Smooth muscle cell (in vitro differentiated cells): ENCODE measurements around the gene MARK4. TPM values are rescaled to one million over a fixed set of nuclear protein-coding genes. Genes with fewer than 3 reads are reported as not detected.

Experiments
- DNase-seq: peaks from one replicate; lab custom pipeline; 2025; ENCODE audit not compliant: unreplicated experiment; lab: John Stamatoyannopoulos, UW
- H2AFZ ChIP-seq: fragments of 200-600 bp; sonication (generic); 2 replicates; pipeline ENCODE4 v1.6.0; 2016; ENCODE audit warnings: antibody characterized with exemption, low read depth, mild to moderate bottlenecking
- H3F3A ChIP-seq: fragments of 200-600 bp; sonication (generic); 2 replicates; pipeline ENCODE4 v1.6.0; 2017; ENCODE audit warnings: antibody characterized with exemption, low read depth
- H3K27ac ChIP-seq: fragments of 200-600 bp; sonication (generic); 2 replicates; pipeline ENCODE4 v1.5.1; 2016; ENCODE audit warnings: low read depth, mild to moderate bottlenecking
- H3K27me3 ChIP-seq: fragments of 200-600 bp; sonication (generic); 2 replicates; pipeline ENCODE4 v1.6.1; 2016; ENCODE audit warnings: low read depth, mild to moderate bottlenecking
- H3K36me3 ChIP-seq: fragments of 200-600 bp; sonication (generic); 2 replicates; pipeline ENCODE4 v1.5.1; 2016; ENCODE audit warnings: low read depth
- H3K4me1 ChIP-seq: fragments of 200-600 bp; sonication (generic); 2 replicates; pipeline ENCODE4 v1.5.1; 2016; ENCODE audit warnings: low read depth
- H3K4me2 ChIP-seq: fragments of 200-600 bp; sonication (generic); 2 replicates; pipeline ENCODE4 v1.6.0; 2016; ENCODE audit warnings: mild to moderate bottlenecking
- H3K4me3 ChIP-seq: fragments of 200-600 bp; sonication (generic); 2 replicates; pipeline ENCODE4 v1.5.1; 2016; ENCODE audit warnings: mild to moderate bottlenecking
- H3K79me2 ChIP-seq: fragments of 200-600 bp; sonication (generic); 2 replicates; pipeline ENCODE4 v1.6.0; 2016; ENCODE audit warnings: low read depth, mild to moderate bottlenecking
- H3K9ac ChIP-seq: fragments of 200-600 bp; sonication (generic); 2 replicates; pipeline ENCODE4 v1.6.0; 2016; ENCODE audit warnings: low read depth
- H3K9me3 ChIP-seq: fragments of 200-600 bp; sonication (generic); replicated peaks from 2 replicates; pipeline ENCODE4 v1.5.1; 2016; ENCODE audit warnings: low read depth
- H4K20me1 ChIP-seq: fragments of 200-600 bp; sonication (generic); 2 replicates; pipeline ENCODE4 v1.6.0; 2016; ENCODE audit warnings: low read depth
- WGBS: methylation state at CpG from one replicate; pipeline ENCODE4 v1.1.7; 2016; ENCODE audit warnings: low lambda C conversion rate; 5-methylcytosine and 5-hydroxymethylcytosine counted together
- polyA plus RNA-seq: library from polyadenylated mRNA; unstranded; fragments of >200 nt; fragmentation: Nextera tagmentation; extraction: Ambion mirVana; gene quantifications from 2 replicates; pipeline ENCODE4 v1.2.1, GENCODE V29; 2016
- total RNA-seq: library from RNA; depleted of rRNA; stranded (reverse); fragments of >200 nt; gene quantifications from 2 replicates; pipeline ENCODE4 v1.2.3, GENCODE V29; 2014
- TF ChIP-seq, protein P1 (sequence below): fragments of 200-600 bp; sonication (generic); IDR thresholded peaks from 2 replicates; pipeline ENCODE4 v1.5.1; 2017; ENCODE audit warnings: borderline replicate concordance, mild to moderate bottlenecking, antibody characterized with exemption; ENCODE audit not compliant: insufficient read depth, poor library complexity, severe bottlenecking

Gene MARK4
- total and polyA plus RNA-seq, 2 experiments from 2014 or later = 15.6 to 23.0 TPM

DNA sequence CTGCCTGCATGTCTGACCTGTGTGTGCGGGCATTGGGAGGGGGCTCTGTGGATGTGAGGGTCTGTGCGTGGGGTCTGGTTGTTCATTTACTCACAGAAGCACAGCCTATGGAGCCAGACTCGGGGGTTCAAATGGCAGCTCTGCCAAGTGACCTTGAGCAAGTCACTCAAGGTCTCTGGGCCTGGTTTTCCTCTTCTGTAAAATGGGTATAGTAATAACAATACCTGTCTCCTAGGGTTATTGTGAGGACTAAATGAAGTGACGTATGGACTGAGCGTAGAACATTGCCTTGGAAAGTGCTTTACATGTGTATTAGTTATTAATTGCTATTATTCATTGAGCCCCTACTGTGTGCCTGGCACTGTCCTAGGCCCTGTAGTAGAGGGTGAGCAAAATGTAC, 47.2 kb downstream of the MARK4 start:
- Histone ChIP-seq H3K79me2 (no peaks in the 10 kb centered on the region), H3K4me1 (no peaks in the 10 kb centered on the region), H3F3A (no peaks in the 10 kb centered on the region), H3K4me2 (no peak overlapping the region), H3K27me3 (no peaks in the 10 kb centered on the region), H3K4me3 (no peak overlapping the region), H3K9ac (no peak overlapping the region), H2AFZ (no peak overlapping the region), H3K27ac (no peak overlapping the region), H3K36me3 (peaks cover 9% of the 10 kb centered on the region), H3K9me3 (no peaks in the 10 kb centered on the region), H4K20me1 (no peaks in the 10 kb centered on the region)
- TF ChIP-seq, protein P1, sequence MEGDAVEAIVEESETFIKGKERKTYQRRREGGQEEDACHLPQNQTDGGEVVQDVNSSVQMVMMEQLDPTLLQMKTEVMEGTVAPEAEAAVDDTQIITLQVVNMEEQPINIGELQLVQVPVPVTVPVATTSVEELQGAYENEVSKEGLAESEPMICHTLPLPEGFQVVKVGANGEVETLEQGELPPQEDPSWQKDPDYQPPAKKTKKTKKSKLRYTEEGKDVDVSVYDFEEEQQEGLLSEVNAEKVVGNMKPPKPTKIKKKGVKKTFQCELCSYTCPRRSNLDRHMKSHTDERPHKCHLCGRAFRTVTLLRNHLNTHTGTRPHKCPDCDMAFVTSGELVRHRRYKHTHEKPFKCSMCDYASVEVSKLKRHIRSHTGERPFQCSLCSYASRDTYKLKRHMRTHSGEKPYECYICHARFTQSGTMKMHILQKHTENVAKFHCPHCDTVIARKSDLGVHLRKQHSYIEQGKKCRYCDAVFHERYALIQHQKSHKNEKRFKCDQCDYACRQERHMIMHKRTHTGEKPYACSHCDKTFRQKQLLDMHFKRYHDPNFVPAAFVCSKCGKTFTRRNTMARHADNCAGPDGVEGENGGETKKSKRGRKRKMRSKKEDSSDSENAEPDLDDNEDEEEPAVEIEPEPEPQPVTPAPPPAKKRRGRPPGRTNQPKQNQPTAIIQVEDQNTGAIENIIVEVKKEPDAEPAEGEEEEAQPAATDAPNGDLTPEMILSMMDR = no peak
- no peak for DNase-seq
- WGBS = 95% methylated on average over 5 of the region's 5 CpGs

DNA sequence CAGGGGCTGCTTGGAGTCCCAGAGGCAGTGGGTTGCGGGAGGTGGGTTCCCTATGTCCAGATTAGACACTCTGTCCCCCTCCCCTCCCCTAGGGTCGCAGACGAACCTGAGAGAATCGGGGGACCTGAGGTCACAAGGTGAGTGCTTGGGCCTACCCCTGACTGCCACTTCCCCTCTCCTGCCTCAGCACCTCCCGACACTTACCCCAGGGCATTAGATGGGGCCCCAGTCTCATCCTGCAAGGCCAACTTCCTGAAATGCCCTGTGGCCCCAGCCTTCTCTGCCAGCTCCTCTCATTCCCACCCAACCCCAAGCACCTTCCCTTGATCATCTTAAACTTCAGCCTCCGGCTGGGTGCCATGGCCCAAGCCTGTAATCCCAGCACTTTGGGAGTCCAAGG, 48.6 kb downstream of the MARK4 start:
- H4K20me1 ChIP-seq = no peaks in the 10 kb centered on the region
- no peak for DNase-seq
- H3K36me3 ChIP-seq = peaks cover 4% of the 10 kb centered on the region
- TF ChIP-seq, protein P1 = no peak
- no peaks in the 10 kb centered on the region for H3K79me2 ChIP-seq
- 92% methylated on average over 6 of the region's 6 CpGs for WGBS
- H3K4me1 ChIP-seq = no peaks in the 10 kb centered on the region
- H3K27me3 ChIP-seq = no peaks in the 10 kb centered on the region
- H3F3A ChIP-seq = no peaks in the 10 kb centered on the region
- H3K4me3 ChIP-seq = no peak overlapping the region
- no peak overlapping the region for H3K9ac ChIP-seq
- H3K4me2 ChIP-seq = no peak overlapping the region
- H3K9me3 ChIP-seq = no peaks in the 10 kb centered on the region
- no peak overlapping the region for H2AFZ ChIP-seq
- no peak overlapping the region for H3K27ac ChIP-seq

DNA sequence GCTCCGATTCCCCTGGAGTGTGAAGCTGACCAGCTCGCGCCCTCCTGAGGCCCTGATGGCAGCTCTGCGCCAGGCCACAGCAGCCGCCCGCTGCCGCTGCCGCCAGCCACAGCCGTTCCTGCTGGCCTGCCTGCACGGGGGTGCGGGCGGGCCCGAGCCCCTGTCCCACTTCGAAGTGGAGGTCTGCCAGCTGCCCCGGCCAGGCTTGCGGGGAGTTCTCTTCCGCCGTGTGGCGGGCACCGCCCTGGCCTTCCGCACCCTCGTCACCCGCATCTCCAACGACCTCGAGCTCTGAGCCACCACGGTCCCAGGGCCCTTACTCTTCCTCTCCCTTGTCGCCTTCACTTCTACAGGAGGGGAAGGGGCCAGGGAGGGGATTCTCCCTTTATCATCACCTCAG, 51.3 kb downstream of the MARK4 start:
- 96% methylated on average over 27 of the region's 27 CpGs for WGBS
- Histone ChIP-seq H3K36me3 (no peaks in the 10 kb centered on the region), H4K20me1 (no peaks in the 10 kb centered on the region), H3F3A (no peaks in the 10 kb centered on the region), H3K27me3 (no peaks in the 10 kb centered on the region), H2AFZ (no peak overlapping the region), H3K4me2 (no peak overlapping the region), H3K9me3 (no peaks in the 10 kb centered on the region), H3K79me2 (no peaks in the 10 kb centered on the region), H3K27ac (no peak overlapping the region), H3K4me3 (no peak overlapping the region), H3K4me1 (no peaks in the 10 kb centered on the region), H3K9ac (no peak overlapping the region)
- TF ChIP-seq, protein P1 = no peak
- no peak for DNase-seq

DNA sequence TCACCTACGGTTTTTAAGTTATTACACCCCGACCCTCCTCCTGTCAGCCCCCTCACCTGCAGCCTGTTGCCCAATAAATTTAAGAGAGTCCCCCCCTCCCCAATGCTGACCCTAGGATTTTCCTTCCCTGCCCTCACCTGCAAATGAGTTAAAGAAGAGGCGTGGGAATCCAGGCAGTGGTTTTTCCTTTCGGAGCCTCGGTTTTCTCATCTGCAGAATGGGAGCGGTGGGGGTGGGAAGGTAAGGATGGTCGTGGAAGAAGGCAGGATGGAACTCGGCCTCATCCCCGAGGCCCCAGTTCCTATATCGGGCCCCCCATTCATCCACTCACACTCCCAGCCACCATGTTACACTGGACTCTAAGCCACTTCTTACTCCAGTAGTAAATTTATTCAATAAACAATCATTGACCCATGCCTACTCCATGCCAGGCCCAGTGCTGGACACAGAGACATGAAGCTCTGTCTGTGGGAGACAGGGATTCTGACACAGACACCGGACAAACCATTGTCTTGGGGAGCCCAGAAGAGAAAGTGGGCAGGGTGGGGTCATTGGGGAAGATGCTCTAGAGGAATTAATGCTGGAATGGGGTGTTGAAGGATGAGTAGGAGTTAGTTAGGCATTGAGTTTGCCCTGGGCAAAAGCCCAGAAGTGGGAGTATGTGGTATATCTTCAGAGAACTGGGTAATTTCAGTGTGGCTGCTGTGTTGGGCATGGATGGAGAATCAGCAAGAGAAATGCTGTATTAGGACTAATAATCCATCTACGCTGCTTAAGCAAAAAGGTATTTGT, 52.4 kb downstream of the MARK4 start:
- no peaks in the 10 kb centered on the region for H3K4me1 ChIP-seq
- H2AFZ ChIP-seq = no peak overlapping the region
- no peak for DNase-seq
- no peak overlapping the region for H3K9ac ChIP-seq
- H3K79me2 ChIP-seq = no peaks in the 10 kb centered on the region
- 98% methylated on average over 12 of the region's 12 CpGs for WGBS
- no peak overlapping the region for H3K4me3 ChIP-seq
- H3K36me3 ChIP-seq = no peaks in the 10 kb centered on the region
- no peaks in the 10 kb centered on the region for H3K27me3 ChIP-seq
- H3K27ac ChIP-seq = no peak overlapping the region
- TF ChIP-seq, protein P1 = no peak
- H4K20me1 ChIP-seq = no peaks in the 10 kb centered on the region
- no peak overlapping the region for H3K4me2 ChIP-seq
- H3K9me3 ChIP-seq = no peaks in the 10 kb centered on the region
- no peaks in the 10 kb centered on the region for H3F3A ChIP-seq
